GM12878 (cell line): ENCODE measurements around the gene PPARD.

Source experiments
- CBX5 ChIP-seq: sonication (generic); IDR thresholded peaks from 2 replicates; pipeline ENCODE4 v1.6.1; 2016; ENCODE audit warnings: low read depth, moderate library complexity, mild to moderate bottlenecking, inconsistent platforms
- CTCF ChIP-seq, 3 experiments: IDR thresholded peaks in 2 of 3; conservative IDR thresholded peaks in 1 of 3; 2 replicates each; pipeline ENCODE4 v1.5.1; 2011; ENCODE audit warnings: low read depth in 3 of 3, low read length in 3 of 3, mild to moderate bottlenecking in 3 of 3, control low read depth in 2 of 3, moderate library complexity in 2 of 3, inconsistent platforms in 1 of 3, mixed read lengths in 1 of 3; ENCODE audit not compliant: control insufficient read depth in 2 of 3, insufficient read depth in 1 of 3; ENCODE audit errors: extremely low read depth in 1 of 3
- JUND ChIP-seq: IDR thresholded peaks from 2 replicates; pipeline ENCODE4 v1.6.1; 2012; ENCODE audit warnings: low read depth, mild to moderate bottlenecking, low read length, improper control_type of control experiment, moderate library complexity
- MTA3 ChIP-seq: IDR thresholded peaks from 2 replicates; pipeline ENCODE4 v1.6.1; 2012; ENCODE audit warnings: low read length, inconsistent platforms, borderline replicate concordance
- NR2C2 ChIP-seq: IDR thresholded peaks from 2 replicates; pipeline ENCODE4 v1.6.1; 2011; ENCODE audit warnings: borderline replicate concordance, low read depth; ENCODE audit not compliant: control insufficient read depth, insufficient read length
- POLR2A ChIP-seq: IDR thresholded peaks from 2 replicates; pipeline ENCODE4 v1.6.1; 2011; ENCODE audit warnings: low read depth, mild to moderate bottlenecking, low read length
- POLR2AphosphoS2 ChIP-seq: IDR thresholded peaks from 2 replicates; pipeline ENCODE4 v1.6.1; 2011; ENCODE audit warnings: low read depth, mild to moderate bottlenecking, low read length, improper control_type of control experiment, moderate library complexity
- POLR2AphosphoS5 ChIP-seq: IDR thresholded peaks from 2 replicates; pipeline ENCODE4 v1.6.1; 2011; ENCODE audit warnings: mild to moderate bottlenecking, low read length, inconsistent platforms
- RAD21 ChIP-seq: IDR thresholded peaks from 2 replicates; pipeline ENCODE4 v1.6.1; 2011; ENCODE audit warnings: mild to moderate bottlenecking, low read depth, low read length, moderate library complexity; ENCODE audit not compliant: insufficient read depth
- REST ChIP-seq: IDR thresholded peaks from 2 replicates; pipeline ENCODE4 v1.6.1; 2012; ENCODE audit warnings: mild to moderate bottlenecking, low read depth, low read length
- TAF1 ChIP-seq: IDR thresholded peaks from 2 replicates; pipeline ENCODE4 v1.6.1; 2011; ENCODE audit warnings: mild to moderate bottlenecking, low read depth, low read length, borderline replicate concordance
- USF2 ChIP-seq: IDR thresholded peaks from 2 replicates; pipeline ENCODE4 v1.6.1; 2011; ENCODE audit warnings: low read depth, low read length, improper control_type of control experiment, borderline replicate concordance
- YY1 ChIP-seq: IDR thresholded peaks from 2 replicates; pipeline ENCODE4 v1.6.1; 2011; ENCODE audit warnings: low read depth, mild to moderate bottlenecking, low read length

GRCh38 chr6:35398526-35398925 is 56.2 kb downstream of the PPARD start:
- TF ChIP-seq REST (no peak), CBX5 (no peak), USF2 (no peak), YY1 (no peak), RAD21 (no peak), NR2C2 (no peak), CTCF (IDR thresholded peaks at IDR 0.05 in 2 of 3, conservative IDR thresholded peaks at IDR 0.05 in 1 of 3; ENCODE audit: control insufficient read depth in 2 of 3, extremely low read depth in 1 of 3, insufficient read depth in 1 of 3, low read depth in 3 of 3, low read length in 3 of 3) (no peak), JUND (no peak), TAF1 (no peak), POLR2AphosphoS5 (no peak), POLR2A (no peak), MTA3 (no peak), POLR2AphosphoS2 (no peak)
